Endothelial cell of umbilical vein (primary cell): ENCODE data around the gene SLC35E2B.

Experiments
- JUN ChIP-seq: IDR thresholded peaks from 2 replicates; pipeline ENCODE4 v1.6.1; 2011; ENCODE audit warnings: borderline replicate concordance, low read depth; ENCODE audit not compliant: insufficient read length, insufficient read depth
- POLR2A ChIP-seq: IDR thresholded peaks from 2 replicates; pipeline ENCODE4 v1.6.1; 2012; ENCODE audit warnings: low read depth, mild to moderate bottlenecking, control low read depth, low read length
- TF ChIP-seq, protein P1 (sequence below), 2 donors: IDR thresholded peaks; 1 replicate in 1 of 2; 2 replicates in 1 of 2; pipeline ENCODE4 v1.5.1; 2011; ENCODE audit warnings: low read length in 2 of 2, mild to moderate bottlenecking in 2 of 2, moderate library complexity in 2 of 2, control low read depth in 1 of 2, inconsistent platforms in 1 of 2, low read depth in 1 of 2; ENCODE audit not compliant: insufficient read depth in 1 of 2; ENCODE audit errors: extremely low read depth in 1 of 2
- TF ChIP-seq, protein P2 (sequence below): IDR thresholded peaks from 2 replicates; pipeline ENCODE4 v1.6.1; 2011; ENCODE audit not compliant: insufficient read depth, insufficient read length

DNA sequence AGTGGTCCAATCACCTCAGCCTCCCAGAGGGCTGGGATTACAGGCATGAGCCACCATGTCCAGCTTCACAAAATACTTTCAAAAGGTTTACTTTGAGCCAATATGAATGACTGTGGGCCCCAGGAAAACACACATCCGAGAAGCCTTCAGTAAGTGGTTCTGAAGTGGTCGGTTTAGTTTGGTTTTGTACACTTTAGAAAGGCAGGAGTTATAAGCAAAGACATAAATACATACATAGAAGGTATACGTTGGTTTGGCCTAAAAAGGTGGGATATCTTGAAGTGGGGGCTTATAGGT, 80.5 kb downstream of the SLC35E2B start:
- no peak for TF ChIP-seq JUN
- no peak for TF ChIP-seq POLR2A
- TF ChIP-seq, protein P1, sequence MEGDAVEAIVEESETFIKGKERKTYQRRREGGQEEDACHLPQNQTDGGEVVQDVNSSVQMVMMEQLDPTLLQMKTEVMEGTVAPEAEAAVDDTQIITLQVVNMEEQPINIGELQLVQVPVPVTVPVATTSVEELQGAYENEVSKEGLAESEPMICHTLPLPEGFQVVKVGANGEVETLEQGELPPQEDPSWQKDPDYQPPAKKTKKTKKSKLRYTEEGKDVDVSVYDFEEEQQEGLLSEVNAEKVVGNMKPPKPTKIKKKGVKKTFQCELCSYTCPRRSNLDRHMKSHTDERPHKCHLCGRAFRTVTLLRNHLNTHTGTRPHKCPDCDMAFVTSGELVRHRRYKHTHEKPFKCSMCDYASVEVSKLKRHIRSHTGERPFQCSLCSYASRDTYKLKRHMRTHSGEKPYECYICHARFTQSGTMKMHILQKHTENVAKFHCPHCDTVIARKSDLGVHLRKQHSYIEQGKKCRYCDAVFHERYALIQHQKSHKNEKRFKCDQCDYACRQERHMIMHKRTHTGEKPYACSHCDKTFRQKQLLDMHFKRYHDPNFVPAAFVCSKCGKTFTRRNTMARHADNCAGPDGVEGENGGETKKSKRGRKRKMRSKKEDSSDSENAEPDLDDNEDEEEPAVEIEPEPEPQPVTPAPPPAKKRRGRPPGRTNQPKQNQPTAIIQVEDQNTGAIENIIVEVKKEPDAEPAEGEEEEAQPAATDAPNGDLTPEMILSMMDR (IDR thresholded peaks at IDR 0.05; ENCODE audit: extremely low read depth in 1 of 2, insufficient read depth in 1 of 2, low read depth in 1 of 2, low read length in 2 of 2) = no peak
- TF ChIP-seq, protein P2, sequence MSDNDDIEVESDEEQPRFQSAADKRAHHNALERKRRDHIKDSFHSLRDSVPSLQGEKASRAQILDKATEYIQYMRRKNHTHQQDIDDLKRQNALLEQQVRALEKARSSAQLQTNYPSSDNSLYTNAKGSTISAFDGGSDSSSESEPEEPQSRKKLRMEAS = no peak
